HG03520 (cell line): ENCODE data around the gene OR8H3.
"Not testable (repeated sequence)": the region's sequence is repeated elsewhere in the genome, so short reads cannot be mapped to it uniquely, and the experiment has no call there.

ENCODE experiments used
- ATAC-seq: cut with Tn5 transposase; IDR thresholded peaks from one replicate; pipeline ENCODE4 v1.9.1; 2021; ENCODE audit warnings: mild to moderate bottlenecking, moderate library complexity; ENCODE audit not compliant: unreplicated experiment

Gene OR8H3, protein sequence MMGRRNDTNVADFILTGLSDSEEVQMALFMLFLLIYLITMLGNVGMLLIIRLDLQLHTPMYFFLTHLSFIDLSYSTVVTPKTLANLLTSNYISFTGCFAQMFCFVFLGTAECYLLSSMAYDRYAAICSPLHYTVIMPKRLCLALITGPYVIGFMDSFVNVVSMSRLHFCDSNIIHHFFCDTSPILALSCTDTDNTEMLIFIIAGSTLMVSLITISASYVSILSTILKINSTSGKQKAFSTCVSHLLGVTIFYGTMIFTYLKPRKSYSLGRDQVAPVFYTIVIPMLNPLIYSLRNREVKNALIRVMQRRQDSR

GRCh38 chr11:56122073-56122472 lies at the start of gene OR8H3:
Gene OR8H3 (plus strand): TSS chr11:56122373. CDS start chr11:56122373, 0 bp downstream.
- ATAC-seq: no peak

DNA sequence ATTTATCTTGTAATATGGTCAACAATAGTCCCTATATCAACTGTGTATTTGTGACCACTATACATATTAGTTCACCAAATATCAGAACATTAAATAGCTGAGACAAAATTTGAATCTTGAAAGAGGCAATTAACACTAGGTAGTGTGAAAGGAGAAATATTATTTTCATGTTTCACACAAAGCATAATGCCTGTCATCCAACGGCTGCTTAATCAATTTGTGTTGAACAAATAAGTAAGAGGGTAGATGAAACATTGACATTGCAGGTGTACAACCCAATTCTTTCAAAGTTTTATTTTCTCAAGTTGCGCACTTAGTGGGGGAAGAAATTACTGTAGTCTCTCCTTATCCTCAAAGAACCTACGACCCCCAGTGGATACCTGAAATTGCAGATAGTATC lies 32.5 kb upstream of the OR8H3 start:
- no peak for ATAC-seq

GRCh38 chr11:56093008-56093407 lies 29.2 kb upstream of the OR8H3 start, which contains the start of gene OR8I2:
Gene OR8I2 (plus strand): TSS chr11:56093308. CDS start chr11:56093308, 0 bp downstream.
- ATAC-seq: no peak

DNA sequence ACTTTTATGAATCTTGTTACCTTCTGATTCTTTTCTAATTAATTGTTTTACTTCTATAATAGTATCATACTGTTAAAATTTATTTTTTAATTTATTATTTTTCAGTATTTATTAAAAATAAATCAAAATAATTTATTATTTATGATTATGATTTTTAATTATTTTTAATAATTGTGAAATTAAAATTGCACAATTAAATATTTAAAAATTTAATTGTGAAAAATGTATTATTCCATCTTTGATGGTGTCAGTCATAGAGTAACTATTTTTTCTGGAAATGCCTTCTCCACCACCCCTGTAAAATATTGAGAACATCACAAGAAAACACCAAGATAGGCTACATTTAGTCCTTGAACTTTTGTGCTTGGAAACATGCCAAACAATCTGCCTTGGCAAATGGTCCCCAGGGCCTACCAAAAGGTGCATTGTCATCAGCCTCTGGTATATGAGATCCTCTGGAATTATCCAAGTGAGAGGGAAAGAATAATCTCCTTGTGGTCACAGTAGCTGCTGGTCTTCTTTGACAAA lies 18.9 kb upstream of the OR8H3 start, which contains the start of gene OR8H2:
Gene OR8H2, plus strand, starts transcription at position 478 of the 528 bp plus-strand sequence. CDS start 1,356 bp downstream, outside the sequence.
- ATAC-seq: no peak

- ATAC-seq: no peak
These were observed 18.0 kb downstream of the OR8H3 start, which contains the start of gene OR8J3 for GRCh38 chr11:56140151-56140661. Gene OR8J3 (minus strand): TSS chr11:56140201. CDS start chr11:56137718, 2,483 bp downstream.

GRCh38 chr11:56143681-56144080 lies 21.5 kb downstream of the OR8H3 start:
- ATAC-seq: not testable (repeated sequence)

- ATAC-seq: no peak
These were observed 29.2 kb downstream of the OR8H3 start for GRCh38 chr11:56151376-56151775.

DNA sequence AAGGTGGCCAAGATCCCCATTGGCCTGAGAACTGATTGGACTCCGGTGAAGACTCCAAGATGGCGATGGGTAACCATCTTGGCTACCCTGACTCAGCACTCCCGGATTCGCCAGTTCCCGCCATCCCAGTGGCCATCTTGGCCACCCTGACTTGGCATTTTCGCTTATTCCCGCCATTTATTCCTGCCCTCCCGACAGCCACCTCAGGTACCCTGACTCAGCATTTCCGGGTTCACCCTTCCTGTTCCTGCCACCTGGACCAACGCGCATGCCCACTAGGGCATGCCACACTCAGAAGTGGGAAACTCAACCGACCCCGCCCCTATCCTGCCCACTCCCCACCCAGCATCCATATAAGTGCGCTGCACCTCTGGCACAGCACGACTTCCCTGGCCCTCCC lies 30.2 kb downstream of the OR8H3 start:
- ATAC-seq: no peak

GRCh38 chr11:56160217-56160616 lies 38.0 kb downstream of the OR8H3 start, which contains the start of gene OR8K5:
Gene OR8K5 (minus strand): TSS chr11:56160317. CDS start chr11:56160317, 0 bp downstream.
- no peak for ATAC-seq

DNA sequence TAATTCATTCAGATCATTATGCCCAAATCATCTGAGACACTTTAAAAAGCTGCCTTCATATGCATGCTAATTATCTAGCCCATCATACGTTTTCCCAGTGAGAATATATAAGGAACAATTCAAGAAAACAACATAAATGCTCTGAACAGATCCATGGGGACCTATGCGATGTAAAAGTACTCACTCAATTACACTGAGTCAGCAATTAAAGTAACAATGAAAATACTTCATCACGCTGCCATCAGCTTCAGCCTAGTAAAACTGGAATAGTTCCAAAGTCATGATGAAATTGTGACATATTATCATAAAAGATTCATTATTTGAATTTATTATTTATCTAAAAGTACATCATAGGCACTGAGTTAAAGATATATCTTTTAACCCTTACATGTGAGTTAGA lies 41.6 kb downstream of the OR8H3 start:
- no peak for ATAC-seq

GRCh38 chr11:56172256-56172830 lies 50.2 kb downstream of the OR8H3 start:
- no peak for ATAC-seq
